Measurements from ENCODE around the gene HSPG2.

DNA sequence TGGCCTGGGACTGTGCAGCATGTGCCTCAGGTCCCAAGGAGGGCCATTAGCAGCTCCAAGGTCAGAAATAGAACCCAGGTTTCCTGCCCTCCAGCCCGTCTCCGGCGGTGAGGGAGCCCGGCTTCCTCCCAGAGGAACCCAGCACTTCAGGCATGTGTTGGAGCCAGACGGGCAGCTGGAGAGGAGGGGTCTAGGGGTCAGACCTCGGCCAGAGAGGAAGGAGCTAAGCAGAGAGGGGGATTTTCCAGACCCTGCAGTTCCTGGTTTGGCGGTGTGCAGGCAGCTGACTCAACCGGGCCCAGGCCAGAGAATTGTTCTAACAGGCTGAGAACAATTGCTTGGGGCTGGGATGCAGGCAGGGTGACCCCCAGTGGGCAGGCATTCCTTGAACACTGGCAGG, 37.1 kb downstream of the HSPG2 start:
- TF ChIP-seq, protein P1, sequence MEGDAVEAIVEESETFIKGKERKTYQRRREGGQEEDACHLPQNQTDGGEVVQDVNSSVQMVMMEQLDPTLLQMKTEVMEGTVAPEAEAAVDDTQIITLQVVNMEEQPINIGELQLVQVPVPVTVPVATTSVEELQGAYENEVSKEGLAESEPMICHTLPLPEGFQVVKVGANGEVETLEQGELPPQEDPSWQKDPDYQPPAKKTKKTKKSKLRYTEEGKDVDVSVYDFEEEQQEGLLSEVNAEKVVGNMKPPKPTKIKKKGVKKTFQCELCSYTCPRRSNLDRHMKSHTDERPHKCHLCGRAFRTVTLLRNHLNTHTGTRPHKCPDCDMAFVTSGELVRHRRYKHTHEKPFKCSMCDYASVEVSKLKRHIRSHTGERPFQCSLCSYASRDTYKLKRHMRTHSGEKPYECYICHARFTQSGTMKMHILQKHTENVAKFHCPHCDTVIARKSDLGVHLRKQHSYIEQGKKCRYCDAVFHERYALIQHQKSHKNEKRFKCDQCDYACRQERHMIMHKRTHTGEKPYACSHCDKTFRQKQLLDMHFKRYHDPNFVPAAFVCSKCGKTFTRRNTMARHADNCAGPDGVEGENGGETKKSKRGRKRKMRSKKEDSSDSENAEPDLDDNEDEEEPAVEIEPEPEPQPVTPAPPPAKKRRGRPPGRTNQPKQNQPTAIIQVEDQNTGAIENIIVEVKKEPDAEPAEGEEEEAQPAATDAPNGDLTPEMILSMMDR (IDR thresholded peaks at IDR 0.05): no peak
- TF ChIP-seq POLR2A (IDR thresholded peaks at IDR 0.05) (no peak), EP300 (IDR thresholded peaks at IDR 0.05) (no peak)

Data from ovary (tissue), 3 donors.